Measurements from ENCODE around the gene CACNA1F.
A peak's percentile ranks its signal among the peaks of the same experiment; 100 is the strongest.

CACNA1F gene

DNA sequence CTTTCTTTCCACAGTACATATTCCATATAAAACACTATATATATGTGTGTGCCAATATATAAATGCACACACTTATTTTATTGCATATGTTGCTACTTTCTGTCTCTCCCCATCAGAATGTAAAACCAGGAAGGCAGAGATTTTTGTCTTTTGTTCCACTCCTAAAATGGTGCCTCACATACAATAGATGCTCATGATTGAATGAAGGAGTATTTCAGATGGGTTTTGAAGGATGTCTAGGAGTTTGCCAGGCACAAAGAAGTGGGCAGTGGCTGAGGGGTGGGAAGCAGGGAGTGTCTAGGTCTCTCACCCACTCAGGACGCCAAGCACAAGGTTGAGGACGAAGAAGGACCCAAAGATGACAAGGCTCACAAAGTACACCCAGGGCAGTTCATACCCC is 5.4 kb downstream of the CACNA1F start:
- DNase-seq (ENCODE audit: low spot score): no peak

GRCh38 chrX:49226946-49227345 is 6.2 kb downstream of the CACNA1F start:
- DNase-seq (ENCODE audit: low spot score): no peak

- DNase-seq (ENCODE audit: low spot score): no peak
Observed at GRCh38 chrX:49225858-49226257, 7.3 kb downstream of the CACNA1F start.

GRCh38 chrX:49221868-49222267 is 11.3 kb downstream of the CACNA1F start:
- no peak for DNase-seq (ENCODE audit: low spot score)

DNA sequence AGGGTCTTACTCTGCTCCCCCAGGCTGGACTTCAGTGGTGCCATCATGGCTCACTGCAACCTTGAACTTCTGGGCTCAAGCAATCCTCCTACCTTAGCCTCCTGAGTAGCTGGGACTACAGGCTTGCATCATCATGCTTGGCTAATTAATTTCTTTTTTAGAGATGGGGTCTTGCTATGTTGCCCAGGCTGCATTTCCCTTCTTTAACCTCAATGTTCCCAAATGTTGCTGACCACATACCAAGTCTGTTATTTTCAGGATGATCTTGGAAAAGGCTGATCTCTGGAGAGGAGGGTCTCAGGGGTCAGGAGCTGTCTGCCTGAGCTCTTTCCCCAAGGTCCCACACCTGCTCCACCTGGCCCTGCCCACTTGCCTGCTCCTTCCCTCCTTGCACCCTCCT is 13.0 kb downstream of the CACNA1F start:
- DNase-seq (ENCODE audit: low spot score): no peak

DNA sequence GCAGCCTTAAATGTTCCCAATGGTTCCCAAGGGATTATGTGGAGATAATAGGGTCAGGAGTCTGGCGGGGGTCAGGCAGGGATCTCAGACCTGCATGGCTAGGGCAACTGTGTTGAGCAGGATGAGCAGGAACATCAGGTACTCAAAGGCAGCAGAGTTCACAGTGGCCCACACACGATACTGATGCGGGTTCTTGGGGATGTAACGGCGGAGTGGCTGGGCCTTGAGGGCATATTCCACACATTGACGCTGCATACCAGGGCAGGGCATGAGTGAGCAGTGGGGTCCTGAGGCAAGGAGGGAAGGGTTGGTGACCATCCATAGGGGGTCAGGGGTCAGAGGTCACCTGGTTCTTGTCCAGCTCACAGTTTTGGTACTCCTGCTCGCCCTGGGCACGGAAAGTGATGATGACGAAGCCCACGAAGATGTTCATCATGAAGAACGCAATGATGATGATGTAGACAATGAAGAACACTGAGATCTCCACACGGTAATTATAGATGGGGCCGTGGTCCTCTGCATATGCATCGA is 18.1 kb downstream of the CACNA1F start:
- no peak for DNase-seq (ENCODE audit: low spot score)

DNA sequence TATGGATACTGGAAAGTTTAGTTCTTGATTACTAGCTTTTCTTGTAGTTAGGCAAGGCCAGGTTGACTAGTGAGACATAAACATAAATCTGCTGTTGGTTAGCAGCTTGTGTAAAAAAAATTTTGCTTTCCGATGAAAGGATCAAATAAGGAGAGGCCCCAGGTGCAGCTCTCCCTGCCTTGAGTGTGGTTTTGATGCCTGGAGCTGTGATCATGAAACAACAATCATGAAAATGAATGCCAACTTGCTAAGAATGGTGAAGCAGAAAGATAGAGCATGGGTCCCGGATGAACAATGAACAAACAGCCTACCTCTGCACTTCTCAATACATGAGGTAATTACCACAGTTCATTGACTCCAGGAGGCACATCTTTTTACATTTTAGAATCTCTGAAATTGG is 18.7 kb downstream of the CACNA1F start:
- DNase-seq (ENCODE audit: low spot score): no peak

DNA sequence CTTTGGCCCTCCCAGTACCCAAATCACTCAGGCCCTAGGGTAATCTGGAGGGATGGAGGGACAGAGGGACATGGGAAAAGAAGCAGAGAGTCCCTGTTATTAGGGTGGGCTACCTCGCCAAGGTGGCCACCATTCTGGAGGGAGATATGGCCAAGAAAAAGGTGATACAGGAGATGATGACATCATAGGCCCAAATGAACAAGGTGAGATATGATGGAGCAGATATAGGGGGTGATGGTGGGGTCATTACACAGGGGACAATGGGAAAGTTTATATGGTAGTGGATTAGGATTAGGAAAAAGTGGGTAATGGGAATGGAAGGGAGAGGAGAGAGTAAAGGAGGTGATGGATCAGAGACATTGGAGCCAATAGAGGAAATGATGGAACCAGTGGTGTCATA is 20.3 kb downstream of the CACNA1F start:
- no peak for DNase-seq (ENCODE audit: low spot score)

GRCh38 chrX:49212209-49212608 is 20.9 kb downstream of the CACNA1F start:
- no peak for DNase-seq (ENCODE audit: low spot score)

- DNase-seq (ENCODE audit: low spot score): no peak
Observed at GRCh38 chrX:49211074-49211473, 22.1 kb downstream of the CACNA1F start.

GRCh38 chrX:49210406-49210805 is 22.7 kb downstream of the CACNA1F start:
- DNase-seq (ENCODE audit: low spot score): no peak

DNA sequence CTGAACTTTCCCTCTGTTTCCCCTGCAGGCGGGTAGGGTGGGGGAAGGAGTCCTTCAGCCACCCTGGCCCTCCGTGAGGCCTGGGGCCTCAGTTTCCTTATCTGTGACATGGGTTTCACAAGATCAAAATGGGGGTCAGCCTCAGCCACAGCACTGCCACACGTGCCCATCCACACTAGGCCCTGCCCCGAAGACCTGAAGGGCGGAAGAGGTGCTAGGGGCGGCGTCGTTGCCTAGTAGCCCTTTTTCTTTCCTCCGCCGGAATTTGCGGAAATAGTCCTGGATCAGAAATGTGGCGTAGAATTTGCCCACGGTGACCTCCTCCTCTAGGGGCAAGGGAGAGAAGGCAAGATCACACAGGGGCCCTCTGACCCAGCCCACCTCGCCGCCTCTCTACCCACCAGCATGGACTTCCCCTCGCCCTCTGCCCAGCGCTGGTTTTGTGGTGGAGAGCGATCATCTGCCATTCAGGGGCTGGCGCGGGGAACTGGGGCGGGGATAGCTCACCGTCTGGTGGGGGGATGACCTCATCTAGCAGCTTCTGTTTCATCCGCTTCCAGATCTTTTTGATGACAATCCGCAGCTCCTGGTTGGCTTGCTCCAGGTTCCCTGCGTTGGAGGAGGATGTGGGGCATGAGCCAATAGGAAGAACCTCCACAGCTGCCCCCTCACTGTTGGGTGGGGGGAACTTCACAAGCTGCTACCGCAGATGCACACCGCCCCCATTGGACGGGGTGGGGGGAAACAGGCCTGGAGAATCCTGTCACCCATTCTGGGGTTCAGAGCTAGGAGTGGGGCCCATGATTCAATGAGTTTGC is 23.5 kb downstream of the CACNA1F start:
- DNase-seq (ENCODE audit: low spot score): no peak

DNA sequence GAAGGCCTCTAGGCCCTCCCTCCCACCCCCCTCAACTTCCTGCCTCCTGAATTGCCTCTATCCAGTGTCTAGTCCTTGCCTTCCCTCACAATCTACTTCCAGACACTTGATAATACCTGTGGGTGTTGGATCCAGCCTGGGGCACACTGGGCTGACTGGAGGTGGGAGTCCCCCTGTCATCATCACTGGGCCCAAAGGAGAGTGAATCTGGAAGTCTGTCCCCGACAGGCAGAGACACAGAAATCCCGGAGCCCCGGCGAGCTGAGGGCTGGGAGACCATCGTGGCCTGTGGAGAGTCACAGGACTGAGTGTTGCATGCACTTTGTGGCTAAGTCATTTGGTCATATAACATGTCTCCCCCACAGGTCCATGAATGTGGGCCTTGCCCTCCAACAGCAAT is 24.7 kb downstream of the CACNA1F start:
- no peak for DNase-seq (ENCODE audit: low spot score)

- DNase-seq (ENCODE audit: low spot score): no peak
Observed at GRCh38 chrX:49206543-49206942, 26.6 kb downstream of the CACNA1F start.

DNA sequence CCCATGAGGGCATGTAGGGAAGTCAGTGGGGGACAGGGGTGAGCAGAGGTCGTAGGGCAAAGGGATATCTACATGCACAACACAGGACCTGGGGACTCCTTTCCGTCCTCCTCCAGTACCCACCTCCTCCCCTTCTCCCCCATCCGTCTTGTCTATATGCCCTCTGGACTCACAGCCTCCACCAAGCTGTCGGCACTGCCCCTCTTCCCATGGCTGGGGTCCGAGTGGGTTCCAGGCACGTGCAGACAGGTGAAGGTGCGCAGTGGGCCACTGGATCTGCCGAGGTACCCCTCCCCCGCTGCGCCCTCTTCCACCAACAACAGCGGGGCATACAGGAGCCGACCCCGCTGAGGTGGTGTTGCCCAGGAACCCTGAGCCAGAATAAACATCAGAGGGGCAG is 27.7 kb downstream of the CACNA1F start:
- no peak for DNase-seq (ENCODE audit: low spot score)

GRCh38 chrX:49204709-49205108 is 28.4 kb downstream of the CACNA1F start:
- no peak for DNase-seq (ENCODE audit: low spot score)

- DNase-seq (ENCODE audit: low spot score): no peak
Observed at GRCh38 chrX:49204017-49204416, 29.1 kb downstream of the CACNA1F start.

GRCh38 chrX:49203536-49203935 is 29.6 kb downstream of the CACNA1F start:
- DNase-seq (ENCODE audit: low spot score): no peak

DNA sequence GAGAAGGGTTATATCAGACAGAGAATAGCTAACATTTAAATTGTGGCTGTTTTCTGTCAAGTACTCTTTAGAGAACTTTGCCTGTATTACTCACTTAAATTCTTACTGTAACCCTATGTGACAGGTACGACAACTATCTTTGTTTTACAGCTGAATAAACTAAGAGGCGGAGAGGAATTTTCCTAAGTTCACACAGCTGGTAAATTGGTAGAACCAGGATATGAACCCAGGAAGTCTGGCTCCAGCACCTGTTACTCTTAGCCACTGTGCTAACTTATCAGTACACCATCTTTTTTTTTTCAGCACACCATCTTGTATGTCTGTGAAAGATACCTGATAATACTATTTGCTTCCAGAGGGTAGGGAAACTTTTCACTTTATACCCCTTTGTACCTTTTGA is 31.1 kb downstream of the CACNA1F start:
- DNase-seq (ENCODE audit: low spot score): no peak

GRCh38 chrX:49199906-49200771 is 33.0 kb downstream of the CACNA1F start, which contains the start of gene SYP:
Gene SYP (minus strand): TSS chrX:49200193. CDS start chrX:49200186, 7 bp downstream.
- peak; percentile 97 for DNase-seq (ENCODE audit: low spot score)

- no peak for DNase-seq (ENCODE audit: low spot score)
Observed at GRCh38 chrX:49199315-49199595, 33.9 kb downstream of the CACNA1F start.

DNA sequence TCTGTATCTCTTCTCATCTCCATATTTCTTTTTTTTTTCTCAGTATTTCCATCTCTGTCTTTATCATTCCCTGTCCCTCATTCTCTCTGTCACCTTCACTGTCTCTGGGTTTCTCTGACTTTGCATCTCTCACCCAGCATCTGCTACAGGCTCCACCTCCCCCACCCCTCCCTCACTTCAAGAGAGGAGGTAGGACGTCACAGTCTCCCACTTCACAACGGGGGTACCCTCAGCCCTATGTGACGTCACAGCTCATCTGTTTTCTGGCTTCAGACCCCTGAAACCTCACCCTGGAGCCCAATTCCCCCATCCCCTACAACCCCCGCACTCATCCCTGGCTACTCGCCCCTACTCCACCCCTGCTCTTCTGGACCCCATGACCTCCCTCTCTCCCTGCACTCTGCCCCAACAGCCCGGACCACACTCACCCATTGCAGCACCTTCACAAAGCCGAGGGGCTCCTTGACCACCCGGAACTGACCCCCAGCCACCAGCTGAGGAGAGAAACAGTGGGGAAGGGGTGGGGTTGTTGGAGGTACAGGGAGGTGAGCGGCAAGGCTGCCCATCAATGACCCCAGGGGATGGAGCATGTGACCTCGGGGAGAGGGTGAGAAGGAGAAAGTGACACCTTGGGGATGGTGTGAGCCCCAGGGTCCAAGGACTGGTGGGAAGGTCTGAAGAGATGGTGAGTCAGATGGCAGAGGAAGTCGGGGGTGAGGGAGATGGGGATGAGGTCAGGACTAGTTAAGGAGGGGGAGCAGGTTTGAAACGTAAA is 34.4 kb downstream of the CACNA1F start:
- DNase-seq (ENCODE audit: low spot score): no peak

Data from AG20443 (cell line).